ENCODE measurements around the gene INTS1.

The INTS1 gene

DNA sequence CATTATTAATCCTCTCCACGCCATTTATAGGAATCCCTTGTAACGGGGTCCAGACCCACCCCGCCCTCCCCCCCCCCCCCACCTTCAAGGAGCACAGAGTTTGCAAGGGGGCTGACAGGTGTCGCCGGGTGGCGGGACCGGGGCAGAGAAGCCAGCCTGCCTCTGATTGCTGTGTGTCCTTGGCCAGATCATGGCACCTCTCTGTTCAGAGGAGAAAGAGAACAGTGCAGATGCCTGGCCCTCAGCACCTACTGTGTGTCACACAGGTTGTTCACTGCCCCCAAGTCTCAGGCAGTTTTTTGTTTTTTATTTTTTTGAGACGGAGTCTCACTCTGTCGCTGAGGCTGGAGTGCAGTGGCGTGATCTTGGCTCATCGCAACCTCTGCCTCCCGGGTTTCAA is 39.5 kb downstream of the INTS1 start:
- H3K9me3 ChIP-seq (ENCODE audit: low read length), result no peaks in the 10 kb centered on the region

DNA sequence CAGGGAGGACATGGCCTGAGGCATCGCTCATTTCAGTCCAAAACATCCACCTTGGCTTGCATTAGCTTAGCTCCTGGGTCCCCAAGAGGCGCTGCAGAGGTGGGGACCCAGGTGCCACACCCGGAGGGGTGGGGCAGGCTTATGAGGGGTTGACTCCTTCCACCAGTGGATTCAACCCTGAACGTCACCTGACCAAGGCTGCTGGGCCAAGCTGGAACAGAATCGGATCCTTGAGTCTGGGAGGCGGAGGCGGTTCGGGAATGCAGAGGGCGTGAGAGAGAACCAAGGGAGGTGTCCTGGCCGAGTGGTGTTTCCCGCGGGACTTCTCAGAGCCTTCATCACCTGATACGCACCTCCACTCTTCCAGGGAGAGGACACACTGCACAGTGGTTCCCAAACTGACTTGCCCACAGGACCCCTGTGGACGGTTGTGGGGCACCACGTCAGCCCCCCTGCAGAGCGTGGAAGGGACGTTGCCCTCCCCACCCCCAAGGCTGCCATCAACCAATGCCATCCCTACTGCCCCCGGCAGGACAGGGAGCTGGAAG is 40.4 kb downstream of the INTS1 start:
- no peaks in the 10 kb centered on the region for H3K4me1 ChIP-seq (ENCODE audit: insufficient read depth, low read length, severe bottlenecking)
- H3K4me3 ChIP-seq (ENCODE audit: low read depth, low read length, poor library complexity, severe bottlenecking), result no peak overlapping the region
- TF ChIP-seq EZH2 (IDR thresholded peaks at IDR 0.05; ENCODE audit: borderline replicate concordance, low read length), result no peak
- TF ChIP-seq, protein P1, sequence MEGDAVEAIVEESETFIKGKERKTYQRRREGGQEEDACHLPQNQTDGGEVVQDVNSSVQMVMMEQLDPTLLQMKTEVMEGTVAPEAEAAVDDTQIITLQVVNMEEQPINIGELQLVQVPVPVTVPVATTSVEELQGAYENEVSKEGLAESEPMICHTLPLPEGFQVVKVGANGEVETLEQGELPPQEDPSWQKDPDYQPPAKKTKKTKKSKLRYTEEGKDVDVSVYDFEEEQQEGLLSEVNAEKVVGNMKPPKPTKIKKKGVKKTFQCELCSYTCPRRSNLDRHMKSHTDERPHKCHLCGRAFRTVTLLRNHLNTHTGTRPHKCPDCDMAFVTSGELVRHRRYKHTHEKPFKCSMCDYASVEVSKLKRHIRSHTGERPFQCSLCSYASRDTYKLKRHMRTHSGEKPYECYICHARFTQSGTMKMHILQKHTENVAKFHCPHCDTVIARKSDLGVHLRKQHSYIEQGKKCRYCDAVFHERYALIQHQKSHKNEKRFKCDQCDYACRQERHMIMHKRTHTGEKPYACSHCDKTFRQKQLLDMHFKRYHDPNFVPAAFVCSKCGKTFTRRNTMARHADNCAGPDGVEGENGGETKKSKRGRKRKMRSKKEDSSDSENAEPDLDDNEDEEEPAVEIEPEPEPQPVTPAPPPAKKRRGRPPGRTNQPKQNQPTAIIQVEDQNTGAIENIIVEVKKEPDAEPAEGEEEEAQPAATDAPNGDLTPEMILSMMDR (IDR thresholded peaks at IDR 0.05; ENCODE audit: low read length), result no peak
- H3K9me3 ChIP-seq (ENCODE audit: low read length), result no peaks in the 10 kb centered on the region
- no peaks in the 10 kb centered on the region for H3K79me2 ChIP-seq (ENCODE audit: insufficient read depth, low read length)
- H4K20me1 ChIP-seq (ENCODE audit: insufficient read depth, low read length), result no peaks in the 10 kb centered on the region
- no peaks in the 10 kb centered on the region for H3K9me2 ChIP-seq (ENCODE audit: low read depth, low read length)
- no peak overlapping the region for H2AFZ ChIP-seq (ENCODE audit: low read length)
- no peak overlapping the region for H3K9ac ChIP-seq (ENCODE audit: low read length)
- no peaks in the 10 kb centered on the region for H3K27me3 ChIP-seq (ENCODE audit: insufficient read depth, low read length)
- no peak overlapping the region for H3K4me2 ChIP-seq (ENCODE audit: low read length)
- no peaks in the 10 kb centered on the region for H3F3A ChIP-seq (ENCODE audit: insufficient read depth, low read length)
- no peaks in the 10 kb centered on the region; the same call in 1 of the 2 replicates for H3K36me3 ChIP-seq (ENCODE audit: insufficient read depth, low read length)
- no peak overlapping the region for H3K27ac ChIP-seq (ENCODE audit: low read depth, low read length, poor library complexity, severe bottlenecking)

More for the DNA sequence above, 39.5 kb downstream of the INTS1 start:
- Histone ChIP-seq H3F3A (ENCODE audit: insufficient read depth, low read length) (no peaks in the 10 kb centered on the region), H3K4me2 (ENCODE audit: low read length) (no peak overlapping the region), H3K9me2 (ENCODE audit: low read depth, low read length) (no peaks in the 10 kb centered on the region), H3K79me2 (ENCODE audit: insufficient read depth, low read length) (no peaks in the 10 kb centered on the region), H3K36me3 (ENCODE audit: insufficient read depth, low read length) (peaks cover 5% of the 10 kb centered on the region), H3K27me3 (ENCODE audit: insufficient read depth, low read length) (no peaks in the 10 kb centered on the region), H4K20me1 (ENCODE audit: insufficient read depth, low read length) (no peaks in the 10 kb centered on the region), H3K4me3 (ENCODE audit: low read depth, low read length, poor library complexity, severe bottlenecking) (no peak overlapping the region), H3K4me1 (ENCODE audit: insufficient read depth, low read length, severe bottlenecking) (no peaks in the 10 kb centered on the region), H3K9ac (ENCODE audit: low read length) (no peak overlapping the region), H2AFZ (ENCODE audit: low read length) (no peak overlapping the region), H3K27ac (ENCODE audit: low read depth, low read length, poor library complexity, severe bottlenecking) (no peak overlapping the region)
- TF ChIP-seq EZH2 (IDR thresholded peaks at IDR 0.05; ENCODE audit: borderline replicate concordance, low read length), result no peak
- TF ChIP-seq, protein P1 (IDR thresholded peaks at IDR 0.05; ENCODE audit: low read length), result no peak

DNA sequence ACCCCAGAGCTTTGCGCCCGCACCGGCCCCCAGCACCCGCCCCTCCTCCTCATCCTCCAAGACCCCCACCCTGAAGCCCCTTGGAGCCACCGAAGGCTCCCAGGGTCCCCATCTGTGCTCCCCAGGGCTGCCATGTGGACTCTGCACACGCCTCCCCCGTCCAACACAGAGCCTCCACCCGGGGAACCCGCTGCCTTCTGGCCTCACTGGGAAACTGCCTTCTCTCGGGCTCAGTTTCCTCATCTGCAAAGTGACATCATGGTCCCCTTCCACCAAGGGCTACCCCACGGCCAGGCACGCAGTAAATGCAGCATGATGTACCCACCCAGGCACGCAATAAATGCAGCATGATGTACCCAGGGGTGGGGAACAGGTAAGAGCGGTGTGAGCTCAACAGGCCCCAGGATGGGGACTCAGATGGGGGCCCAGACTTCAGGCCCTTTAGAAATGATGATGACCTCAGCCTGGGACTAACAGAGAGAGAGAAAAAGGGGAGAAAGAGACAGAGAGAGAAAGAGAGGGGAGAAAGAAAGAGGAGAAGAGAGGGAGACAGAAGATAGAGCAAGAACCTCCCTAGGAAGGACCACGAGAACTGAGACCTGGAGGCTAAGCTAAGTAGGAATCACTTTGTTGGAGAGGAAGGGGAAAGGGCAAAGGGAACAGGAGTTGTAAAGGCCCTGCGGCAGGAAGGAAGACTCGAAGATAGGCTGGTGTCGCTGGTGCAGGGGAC is 42.4 kb downstream of the INTS1 start:
- TF ChIP-seq EZH2 (IDR thresholded peaks at IDR 0.05; ENCODE audit: borderline replicate concordance, low read length), result no peak
- TF ChIP-seq, protein P1 (IDR thresholded peaks at IDR 0.05; ENCODE audit: low read length), result no peak
- no peak overlapping the region for H2AFZ ChIP-seq (ENCODE audit: low read length)
- no peaks in the 10 kb centered on the region for H4K20me1 ChIP-seq (ENCODE audit: insufficient read depth, low read length)
- no peak overlapping the region for H3K9ac ChIP-seq (ENCODE audit: low read length)
- no peaks in the 10 kb centered on the region for H3F3A ChIP-seq (ENCODE audit: insufficient read depth, low read length)
- H3K9me2 ChIP-seq (ENCODE audit: low read depth, low read length), result no peaks in the 10 kb centered on the region
- no peak overlapping the region for H3K4me3 ChIP-seq (ENCODE audit: low read depth, low read length, poor library complexity, severe bottlenecking)
- H3K36me3 ChIP-seq (ENCODE audit: insufficient read depth, low read length), result no peaks in the 10 kb centered on the region
- H3K79me2 ChIP-seq (ENCODE audit: insufficient read depth, low read length), result no peaks in the 10 kb centered on the region
- no peaks in the 10 kb centered on the region for H3K27me3 ChIP-seq (ENCODE audit: insufficient read depth, low read length)
- H3K27ac ChIP-seq (ENCODE audit: low read depth, low read length, poor library complexity, severe bottlenecking), result no peak overlapping the region
- H3K9me3 ChIP-seq (ENCODE audit: low read length), result no peaks in the 10 kb centered on the region
- H3K4me1 ChIP-seq (ENCODE audit: insufficient read depth, low read length, severe bottlenecking), result no peaks in the 10 kb centered on the region
- H3K4me2 ChIP-seq (ENCODE audit: low read length), result no peak overlapping the region

Data from OCI-LY1 (cell line).